Astrocyte (in vitro differentiated cells and primary cell): Measurements from ENCODE around the gene NPIPA1.
"Not testable (repeated sequence)": the region's sequence is repeated elsewhere in the genome, so short reads cannot be mapped to it uniquely, and the experiment has no call there.

Source experiments
- CTCF ChIP-seq: IDR thresholded peaks from 2 replicates; pipeline ENCODE4 v1.5.1; 2011; ENCODE audit warnings: low read depth, mild to moderate bottlenecking, inconsistent platforms, low read length, moderate library complexity; ENCODE audit not compliant: insufficient read depth
- EZH2 ChIP-seq: IDR thresholded peaks from 2 replicates; pipeline ENCODE4 v1.6.1; 2012; ENCODE audit warnings: mild to moderate bottlenecking, low read length, inconsistent platforms; ENCODE audit not compliant: insufficient read depth

DNA sequence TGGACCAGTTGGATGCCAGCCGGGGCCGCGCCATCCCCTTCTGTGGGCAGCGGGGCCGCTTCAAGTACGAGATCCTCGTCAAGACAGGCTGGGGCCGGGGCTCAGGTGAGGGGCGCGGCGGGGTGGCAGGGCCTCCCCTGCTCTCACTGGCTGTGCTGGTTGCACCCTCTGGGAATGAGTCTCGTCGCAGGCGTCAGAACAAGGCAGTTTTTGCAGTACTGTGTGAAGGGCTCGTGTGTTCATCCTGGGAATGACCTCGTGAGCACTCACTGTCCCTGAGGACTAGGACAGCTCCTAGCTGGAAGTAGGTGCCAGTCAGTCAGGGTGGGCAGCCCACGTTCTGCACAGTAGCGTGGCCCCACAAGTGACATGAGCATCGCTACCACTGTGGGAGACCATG is 6.3 kb upstream of the NPIPA1 start:
- not testable (repeated sequence) for TF ChIP-seq CTCF, EZH2
